Choroid plexus epithelial cell (primary cell): ENCODE results near the gene RELL1.

ENCODE experiments used
- DNase-seq: peaks from one replicate; pipeline ENCODE4 v3.0.0-alpha.2; 2010; ENCODE audit warnings: low read depth
- H3K4me3 ChIP-seq: 2 replicates; pipeline ENCODE4 v1.5.1; 2011; ENCODE audit warnings: low read depth, mild to moderate bottlenecking, control low read depth, low read length, moderate library complexity
- TF ChIP-seq, protein P1 (sequence below): conservative IDR thresholded peaks from 2 replicates; pipeline ENCODE4 v1.5.1; 2011; ENCODE audit warnings: low read depth, mild to moderate bottlenecking, control low read depth, inconsistent platforms, low read length, moderate library complexity

Gene RELL1

DNA sequence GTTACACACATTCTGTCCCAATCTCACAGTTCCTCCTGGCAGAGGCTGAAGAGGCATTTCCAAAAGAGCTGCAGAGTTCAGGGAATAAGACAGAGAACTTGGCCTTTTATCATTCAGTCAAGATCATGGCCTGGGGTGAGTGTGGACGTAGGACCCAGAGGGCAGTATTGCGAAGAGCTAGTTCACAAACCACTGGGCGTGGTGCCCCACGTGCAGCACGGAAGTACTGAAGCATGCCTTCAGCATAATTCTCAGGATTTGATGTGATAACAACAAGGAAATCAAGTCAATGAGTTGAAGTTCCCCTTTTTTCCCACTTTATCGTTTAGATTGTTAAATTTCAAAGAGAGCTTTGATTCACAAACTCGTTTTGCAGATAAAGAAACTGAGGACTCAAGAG, 117.7 kb downstream of the RELL1 start:
- TF ChIP-seq, protein P1, sequence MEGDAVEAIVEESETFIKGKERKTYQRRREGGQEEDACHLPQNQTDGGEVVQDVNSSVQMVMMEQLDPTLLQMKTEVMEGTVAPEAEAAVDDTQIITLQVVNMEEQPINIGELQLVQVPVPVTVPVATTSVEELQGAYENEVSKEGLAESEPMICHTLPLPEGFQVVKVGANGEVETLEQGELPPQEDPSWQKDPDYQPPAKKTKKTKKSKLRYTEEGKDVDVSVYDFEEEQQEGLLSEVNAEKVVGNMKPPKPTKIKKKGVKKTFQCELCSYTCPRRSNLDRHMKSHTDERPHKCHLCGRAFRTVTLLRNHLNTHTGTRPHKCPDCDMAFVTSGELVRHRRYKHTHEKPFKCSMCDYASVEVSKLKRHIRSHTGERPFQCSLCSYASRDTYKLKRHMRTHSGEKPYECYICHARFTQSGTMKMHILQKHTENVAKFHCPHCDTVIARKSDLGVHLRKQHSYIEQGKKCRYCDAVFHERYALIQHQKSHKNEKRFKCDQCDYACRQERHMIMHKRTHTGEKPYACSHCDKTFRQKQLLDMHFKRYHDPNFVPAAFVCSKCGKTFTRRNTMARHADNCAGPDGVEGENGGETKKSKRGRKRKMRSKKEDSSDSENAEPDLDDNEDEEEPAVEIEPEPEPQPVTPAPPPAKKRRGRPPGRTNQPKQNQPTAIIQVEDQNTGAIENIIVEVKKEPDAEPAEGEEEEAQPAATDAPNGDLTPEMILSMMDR, result no peak
- no peak for DNase-seq
- no peak overlapping the region for H3K4me3 ChIP-seq

DNA sequence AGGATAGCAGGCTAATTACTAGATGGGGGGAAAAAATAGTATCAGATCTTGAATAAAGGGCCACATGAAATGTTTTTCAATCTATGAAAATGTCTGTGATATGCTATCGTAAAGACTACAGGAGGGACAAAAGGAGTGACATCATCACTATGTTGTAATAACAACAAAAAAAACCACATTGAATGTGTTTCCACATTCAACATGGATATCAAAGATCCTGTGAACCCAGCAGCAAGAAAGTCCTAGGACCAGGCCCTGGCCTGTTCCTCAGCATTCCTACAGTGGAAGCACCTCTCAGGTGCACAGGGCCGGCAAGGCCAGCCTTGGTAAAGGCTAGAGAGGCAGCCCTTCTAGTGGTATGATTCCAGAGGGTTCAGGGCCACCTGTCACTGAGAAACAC, 118.3 kb downstream of the RELL1 start:
- H3K4me3 ChIP-seq, result no peak overlapping the region
- peak; percentile 14 for DNase-seq
- TF ChIP-seq, protein P1, result no peak

DNA sequence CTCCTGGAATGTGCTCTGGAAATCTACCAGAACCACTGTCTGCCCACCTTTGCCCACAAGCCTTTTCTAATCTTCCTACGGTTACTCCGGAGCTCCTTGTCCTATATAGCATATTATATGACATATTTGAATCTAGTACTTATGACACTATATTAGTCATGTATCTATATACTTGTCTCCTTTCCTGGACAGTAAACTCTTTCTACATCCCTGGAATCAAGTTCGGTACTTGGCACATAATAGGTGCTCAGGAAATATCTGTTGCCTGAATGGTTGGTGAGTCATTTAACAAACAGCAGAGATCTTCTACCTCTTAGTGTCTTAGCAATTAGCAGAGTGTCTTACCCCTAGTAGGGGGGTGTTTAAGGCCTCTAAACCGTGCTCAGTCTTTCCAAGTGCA, 123.6 kb downstream of the RELL1 start:
- peak; percentile 32 for DNase-seq
- TF ChIP-seq, protein P1, result no peak
- H3K4me3 ChIP-seq, result no peak overlapping the region

DNA sequence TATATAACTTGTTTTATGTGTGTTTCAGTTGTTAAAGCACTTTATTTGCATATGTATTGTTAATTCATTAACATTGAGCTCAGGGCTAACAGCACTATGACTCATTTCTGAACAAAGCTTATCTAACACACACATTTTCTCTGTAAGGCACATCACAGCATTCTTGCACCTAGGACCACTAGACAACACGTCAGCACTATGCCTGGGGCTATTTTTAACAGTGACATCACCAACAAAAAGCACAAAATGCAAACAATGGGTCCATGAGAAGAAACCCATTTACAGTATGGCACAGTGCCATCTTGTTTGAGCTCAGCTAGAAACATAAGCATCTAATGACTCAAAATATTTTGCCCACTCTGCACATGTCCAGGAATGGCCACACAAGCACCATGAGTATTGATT, 124.4 kb downstream of the RELL1 start:
- no peak overlapping the region for H3K4me3 ChIP-seq
- TF ChIP-seq, protein P1, result no peak
- DNase-seq, result peak; percentile 65

DNA sequence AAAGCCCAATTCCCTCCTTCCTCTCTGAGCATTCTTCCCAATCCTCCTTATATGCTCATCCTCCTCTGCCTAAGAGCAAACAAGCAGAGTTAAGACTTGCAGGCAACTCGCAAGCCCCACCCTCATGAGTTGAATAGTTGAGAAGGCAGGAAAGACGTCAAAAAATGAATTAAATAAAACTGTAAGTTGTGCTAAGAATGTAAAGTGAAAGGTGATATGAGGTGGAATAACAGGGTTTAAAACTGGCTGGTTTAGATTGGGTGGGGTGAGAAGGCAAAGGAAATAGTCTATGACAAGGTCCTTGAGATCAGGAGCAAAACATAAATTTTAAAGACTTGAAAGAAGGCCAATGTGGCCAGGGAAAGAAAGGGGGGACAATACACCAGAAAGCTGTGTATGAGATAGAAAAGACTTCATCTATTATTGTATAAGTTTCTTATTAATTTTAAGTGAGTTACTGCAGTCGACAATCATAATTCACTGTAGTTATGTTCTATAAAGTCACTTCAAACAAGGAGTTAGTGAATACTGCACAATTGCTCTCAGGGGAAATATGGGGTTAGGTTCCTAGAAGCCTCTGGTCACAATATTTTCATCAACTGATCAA, 124.9 kb downstream of the RELL1 start:
- DNase-seq, result no peak
- TF ChIP-seq, protein P1, result no peak
- no peak overlapping the region for H3K4me3 ChIP-seq
